Fibroblast of pulmonary artery (primary cell): ENCODE results near the gene MAST1.

Source experiments
- DNase-seq: peaks from one replicate; pipeline ENCODE4 v3.0.0-alpha.2; 2010; ENCODE audit warnings: low read depth
- H3K4me3 ChIP-seq: replicated peaks from 2 replicates; pipeline ENCODE4 v1.5.1; 2011; ENCODE audit warnings: low read depth, mild to moderate bottlenecking, control low read depth, low read length, moderate library complexity
- CTCF ChIP-seq: IDR thresholded peaks from 2 replicates; pipeline ENCODE4 v1.5.1; 2011; ENCODE audit warnings: mild to moderate bottlenecking, control low read depth, low read length, inconsistent platforms; ENCODE audit errors: missing control alignments

MAST1 gene

GRCh38 chr19:12890787-12891552 is 52.7 kb downstream of the MAST1 start, which contains the start of gene GCDH:
GCDH (plus strand) TSS chr19:12891160; CDS start chr19:12891305, 145 bp downstream.
- DNase-seq: peak; percentile 99
- TF ChIP-seq CTCF: no peak
- H3K4me3 ChIP-seq: peak within 1 kb of the TSS; percentile 93

- no peak for DNase-seq
- H3K4me3 ChIP-seq: peak overlapping the region; percentile 93
- no peak for TF ChIP-seq CTCF
Measured at GRCh38 chr19:12891553-12892021, 53.3 kb downstream of the MAST1 start.

GRCh38 chr19:12893582-12893981 is 55.3 kb downstream of the MAST1 start:
- no peak for TF ChIP-seq CTCF
- DNase-seq: no peak
- H3K4me3 ChIP-seq: no peak overlapping the region

GRCh38 chr19:12896460-12896859 is 58.1 kb downstream of the MAST1 start:
- DNase-seq: no peak
- H3K4me3 ChIP-seq: no peak overlapping the region
- no peak for TF ChIP-seq CTCF

- DNase-seq: no peak
- H3K4me3 ChIP-seq: no peak overlapping the region
- no peak for TF ChIP-seq CTCF
Measured at GRCh38 chr19:12899891-12900518, 61.7 kb downstream of the MAST1 start.

GRCh38 chr19:12907166-12907565 is 68.9 kb downstream of the MAST1 start:
- TF ChIP-seq CTCF: no peak
- no peak for DNase-seq
- no peak overlapping the region for H3K4me3 ChIP-seq
